ENCODE data around the gene KRTAP5-8. TPM values are rescaled to one million over a fixed set of nuclear protein-coding genes. Genes with fewer than 3 reads are reported as not detected.

Gene KRTAP5-8
- total and polyA plus RNA-seq, 2 of the 4 experiments (the other 2 are of a cell fraction) = 0.07 TPM; not detected in 1

DNA sequence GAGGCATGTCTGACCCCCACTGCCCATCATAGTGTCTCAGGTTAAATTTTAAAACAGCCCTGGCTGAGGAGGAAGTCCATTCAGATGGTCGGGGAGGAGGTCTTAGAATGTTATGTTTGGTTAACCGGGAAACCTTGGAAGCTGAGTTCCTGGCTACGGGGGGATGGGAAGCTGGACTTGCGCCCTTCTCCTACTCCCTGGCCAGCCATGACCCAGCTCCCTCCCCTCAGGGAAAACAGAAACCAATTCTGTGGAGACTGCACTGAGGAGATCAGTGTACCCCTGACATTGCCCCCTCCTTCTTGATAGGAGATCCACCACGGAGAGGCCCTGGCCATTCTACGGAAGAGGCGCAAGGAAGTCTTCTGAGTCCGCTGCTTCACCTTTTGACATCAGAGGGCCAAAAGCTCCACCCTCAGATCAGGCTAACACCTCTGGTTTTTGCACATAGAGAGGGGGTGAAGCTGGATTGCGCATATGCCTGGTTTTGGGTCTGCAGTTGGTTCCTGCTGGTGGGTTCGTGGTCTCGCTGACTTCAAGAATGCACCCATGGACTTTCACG is 7.7 kb downstream of the KRTAP5-8 start:
- no peak overlapping the region for H2BK5ac ChIP-seq (ENCODE audit: low read depth, low read length, poor library complexity, severe bottlenecking)
- intact Hi-C loops (cut with micrococcal nuclease) (no loop called here), dilution Hi-C loops (cut with HindIII; ENCODE audit: low sequenced_read_pairs, unreplicated experiment) (no loop called here), in situ Hi-C loops (cut with MboI; ENCODE audit: low sequenced_read_pairs) (no loop called here)
- H3K14ac ChIP-seq (replicated peaks; ENCODE audit: low read depth, low read length) = no peak overlapping the region
- no peaks in the 10 kb centered on the region for H4K20me1 ChIP-seq (ENCODE audit: insufficient read depth, low read length)
- no peak overlapping the region for H2AFZ ChIP-seq (replicated peaks; ENCODE audit: low read length, poor library complexity)
- no peak overlapping the region for H2BK15ac ChIP-seq (ENCODE audit: low read depth, low read length)
- TF ChIP-seq MAZ (IDR thresholded peaks at IDR 0.05; ENCODE audit: borderline replicate concordance, low read depth, low read length) = no peak
- no peak for TF ChIP-seq BHLHE40 (IDR thresholded peaks at IDR 0.05; ENCODE audit: low read depth, low read length)
- no peak for TF ChIP-seq SMC3 (IDR thresholded peaks at IDR 0.05; ENCODE audit: low read depth, low read length)
- TF ChIP-seq POLR2A (IDR thresholded peaks at IDR 0.05; ENCODE audit: low read depth, low read length) = no peak
- TF ChIP-seq, protein P1, sequence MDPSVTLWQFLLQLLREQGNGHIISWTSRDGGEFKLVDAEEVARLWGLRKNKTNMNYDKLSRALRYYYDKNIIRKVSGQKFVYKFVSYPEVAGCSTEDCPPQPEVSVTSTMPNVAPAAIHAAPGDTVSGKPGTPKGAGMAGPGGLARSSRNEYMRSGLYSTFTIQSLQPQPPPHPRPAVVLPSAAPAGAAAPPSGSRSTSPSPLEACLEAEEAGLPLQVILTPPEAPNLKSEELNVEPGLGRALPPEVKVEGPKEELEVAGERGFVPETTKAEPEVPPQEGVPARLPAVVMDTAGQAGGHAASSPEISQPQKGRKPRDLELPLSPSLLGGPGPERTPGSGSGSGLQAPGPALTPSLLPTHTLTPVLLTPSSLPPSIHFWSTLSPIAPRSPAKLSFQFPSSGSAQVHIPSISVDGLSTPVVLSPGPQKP (IDR thresholded peaks at IDR 0.05; ENCODE audit: borderline replicate concordance, low read depth, low read length) = no peak
- no peak for TF ChIP-seq CHD1 (IDR thresholded peaks at IDR 0.05; ENCODE audit: low read depth, low read length)
- no peak for TF ChIP-seq MXI1 (IDR thresholded peaks at IDR 0.05; ENCODE audit: borderline replicate concordance, low read depth, low read length)
- TF ChIP-seq RAD21 (IDR thresholded peaks at IDR 0.05; ENCODE audit: low read length) = no peak
- TF ChIP-seq, protein P2, sequence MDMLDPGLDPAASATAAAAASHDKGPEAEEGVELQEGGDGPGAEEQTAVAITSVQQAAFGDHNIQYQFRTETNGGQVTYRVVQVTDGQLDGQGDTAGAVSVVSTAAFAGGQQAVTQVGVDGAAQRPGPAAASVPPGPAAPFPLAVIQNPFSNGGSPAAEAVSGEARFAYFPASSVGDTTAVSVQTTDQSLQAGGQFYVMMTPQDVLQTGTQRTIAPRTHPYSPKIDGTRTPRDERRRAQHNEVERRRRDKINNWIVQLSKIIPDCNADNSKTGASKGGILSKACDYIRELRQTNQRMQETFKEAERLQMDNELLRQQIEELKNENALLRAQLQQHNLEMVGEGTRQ (IDR thresholded peaks at IDR 0.05; ENCODE audit: low read depth, low read length) = no peak
- no peak for TF ChIP-seq CEBPB (IDR thresholded peaks at IDR 0.05; ENCODE audit: low read depth, low read length)
- no peak for TF ChIP-seq RFX5 (IDR thresholded peaks at IDR 0.05; ENCODE audit: low read depth, low read length)
- no peak for TF ChIP-seq RCOR1 (IDR thresholded peaks at IDR 0.05; ENCODE audit: insufficient replicate concordance, low read length)
- TF ChIP-seq NFE2L2 (IDR thresholded peaks at IDR 0.05; ENCODE audit: low read depth, low read length) = no peak
- no peak for TF ChIP-seq FOS (IDR thresholded peaks at IDR 0.05; ENCODE audit: low read depth, low read length)
- H3K9me3 ChIP-seq (ENCODE audit: control insufficient read depth, insufficient read depth, low read length) = no peaks in the 10 kb centered on the region
- no peak overlapping the region for H3K4ac ChIP-seq (ENCODE audit: low read depth, low read length)
- POLR2A ChIA-PET (ENCODE audit: unreplicated experiment) = no interaction called here
- ATAC-seq (ENCODE audit: low read depth) (no peak), DNase-seq (no peak)
- no peak overlapping the region for H3K23ac ChIP-seq (ENCODE audit: low read depth, low read length)
- BruUV-seq (replicated peaks) = no TSS peak
- H3K4me2 ChIP-seq (ENCODE audit: low read depth, low read length) = no peak overlapping the region
- H3K27me3 ChIP-seq (ENCODE audit: control insufficient read depth, insufficient read depth, low read length) = peaks cover 13% of the 10 kb centered on the region
- no peak overlapping the region for H4K8ac ChIP-seq (ENCODE audit: low read depth in 2 of 2, low read length in 2 of 2)
- no peak overlapping the region for H3K27ac ChIP-seq (ENCODE audit: insufficient read depth, low read length)
- no peaks in the 10 kb centered on the region for H3K36me3 ChIP-seq (ENCODE audit: control insufficient read depth, insufficient read depth, low read length)
- no peaks in the 10 kb centered on the region for H3K9me1 ChIP-seq (ENCODE audit: insufficient read depth, low read length)
- no peak overlapping the region for H4K91ac ChIP-seq (ENCODE audit: insufficient read depth, low read depth, low read length)
- H2BK120ac ChIP-seq (ENCODE audit: low read depth, low read length) = no peak overlapping the region
- H3K18ac ChIP-seq (ENCODE audit: low read depth, low read length) = no peak overlapping the region
- H3K4me1 ChIP-seq (ENCODE audit: control insufficient read depth, insufficient read depth, low read length) = no peaks in the 10 kb centered on the region
- no peak overlapping the region for H2BK20ac ChIP-seq (ENCODE audit: low read depth, low read length)
- CTCF ChIA-PET = no interaction called here
- no peak overlapping the region for H3K9ac ChIP-seq (ENCODE audit: low read depth, low read length)
- 89% methylated on average over 3 of the region's 12 CpGs; no CpG with 5 or more reads in 1 of the 2 experiments for WGBS, 2 experiments (ENCODE audit: extremely low coverage in 2 of 2, insufficient read length in 1 of 2)
- H2AK9ac ChIP-seq (replicated peaks; ENCODE audit: low read depth, low read length, poor library complexity) = no peak overlapping the region
- no peaks in the 10 kb centered on the region for H3K79me1 ChIP-seq (ENCODE audit: low read depth in 1 of 2, low read length in 2 of 2)
- H2AK5ac ChIP-seq (ENCODE audit: low read depth, low read length) = no peak overlapping the region
- no peak overlapping the region for H3K4me3 ChIP-seq (ENCODE audit: insufficient read depth, low read depth, low read length)
- no peak overlapping the region for H3K56ac ChIP-seq (ENCODE audit: extremely low read depth, insufficient read depth, low read length)
- H4K5ac ChIP-seq (ENCODE audit: low read depth, low read length) = no peak overlapping the region
